ENCODE data around the gene ETV3. TPM values are rescaled to one million over a fixed set of nuclear protein-coding genes. Genes with fewer than 3 reads are reported as not detected.

Gene ETV3
- total and polyA plus RNA-seq, 4 donors = 12.0 to 15.5 (median 13.2) TPM

DNA sequence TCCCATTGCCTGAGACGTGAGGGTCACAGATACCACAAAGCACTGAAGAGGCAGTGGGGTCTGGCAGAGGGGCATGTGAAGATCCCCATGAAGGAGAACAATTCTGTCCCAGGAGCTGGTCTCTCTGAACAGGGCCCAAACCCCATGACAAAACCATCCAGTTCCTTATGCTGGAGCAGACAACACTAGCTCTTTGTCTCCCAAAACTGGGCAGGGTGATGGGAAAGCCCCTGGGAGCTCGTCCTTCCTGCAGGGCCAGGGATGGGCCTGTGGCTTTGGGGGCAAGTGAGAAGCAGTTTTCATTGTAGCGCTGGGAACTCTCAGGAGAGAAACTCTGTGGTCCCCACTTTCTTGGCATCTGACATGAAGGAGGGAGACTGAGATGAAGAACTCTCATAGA lies 47.4 kb downstream of the ETV3 start:
- H3K4me1 ChIP-seq (ENCODE audit: control insufficient read depth, insufficient read depth, low read length) = peaks cover 27% of the 10 kb centered on the region
- H3K9me3 ChIP-seq (ENCODE audit: control insufficient read depth, insufficient read depth, low read length) = no peaks in the 10 kb centered on the region
- no peak overlapping the region for H3K4me3 ChIP-seq (ENCODE audit: low read depth, low read length)
- H3K27ac ChIP-seq (ENCODE audit: low read depth, low read length) = no peak overlapping the region
- DNase-seq (ENCODE audit: low read depth in 4 of 6, low spot score in 6 of 6) = no peak
- H3K36me3 ChIP-seq (ENCODE audit: control insufficient read depth, insufficient read depth, low read length) = no peaks in the 10 kb centered on the region
- 60% methylated on average over 2 of the region's 3 CpGs for WGBS (ENCODE audit: insufficient coverage)
- no peaks in the 10 kb centered on the region for H3K27me3 ChIP-seq (ENCODE audit: control insufficient read depth, insufficient read depth, low read length)

DNA sequence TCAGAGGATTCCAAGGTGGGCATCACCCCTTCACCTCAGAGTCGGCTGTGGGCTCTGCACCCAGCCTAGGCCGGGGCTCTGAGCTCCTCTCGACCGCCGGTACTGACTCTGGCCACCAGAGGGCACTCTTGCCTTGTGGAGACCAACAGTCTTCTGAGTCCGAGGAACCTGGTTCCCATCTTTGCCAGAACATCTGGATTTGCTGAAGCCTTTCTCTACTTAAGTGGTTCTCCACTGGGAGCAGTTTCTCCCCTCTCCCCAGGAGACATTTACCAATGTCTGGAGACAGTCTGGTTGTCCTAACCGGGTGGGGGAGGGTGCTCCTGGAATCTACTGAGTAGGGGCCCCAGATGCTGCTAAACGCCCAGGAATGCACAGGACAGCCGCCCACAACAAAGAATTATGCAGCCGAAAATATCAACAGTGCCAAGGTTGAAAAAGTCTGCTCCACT lies 48.0 kb downstream of the ETV3 start:
- 13% methylated on average over 9 of the region's 10 CpGs for WGBS (ENCODE audit: insufficient coverage)
- peak; percentile 59 to 93 (median 74) for DNase-seq (ENCODE audit: low read depth in 4 of 6, low spot score in 6 of 6)
- peaks cover 27% of the 10 kb centered on the region for H3K4me1 ChIP-seq (ENCODE audit: control insufficient read depth, insufficient read depth, low read length)
- H3K27ac ChIP-seq (ENCODE audit: low read depth, low read length) = no peak overlapping the region
- H3K9me3 ChIP-seq (ENCODE audit: control insufficient read depth, insufficient read depth, low read length) = no peaks in the 10 kb centered on the region
- H3K36me3 ChIP-seq (ENCODE audit: control insufficient read depth, insufficient read depth, low read length) = no peaks in the 10 kb centered on the region
- no peaks in the 10 kb centered on the region for H3K27me3 ChIP-seq (ENCODE audit: control insufficient read depth, insufficient read depth, low read length)
- H3K4me3 ChIP-seq (ENCODE audit: low read depth, low read length) = no peak overlapping the region

GRCh38 chr1:157089789-157090188 lies 48.4 kb downstream of the ETV3 start:
- H3K4me3 ChIP-seq (ENCODE audit: low read depth, low read length) = no peak overlapping the region
- no peak overlapping the region for H3K27ac ChIP-seq (ENCODE audit: low read depth, low read length)
- no peaks in the 10 kb centered on the region for H3K9me3 ChIP-seq (ENCODE audit: control insufficient read depth, insufficient read depth, low read length)
- peaks cover 27% of the 10 kb centered on the region for H3K4me1 ChIP-seq (ENCODE audit: control insufficient read depth, insufficient read depth, low read length)
- no peaks in the 10 kb centered on the region for H3K27me3 ChIP-seq (ENCODE audit: control insufficient read depth, insufficient read depth, low read length)
- H3K36me3 ChIP-seq (ENCODE audit: control insufficient read depth, insufficient read depth, low read length) = no peaks in the 10 kb centered on the region
- no peak for DNase-seq (ENCODE audit: low read depth in 4 of 6, low spot score in 6 of 6)
- 91% methylated on average over 7 of the region's 9 CpGs for WGBS (ENCODE audit: insufficient coverage)

- no peaks in the 10 kb centered on the region for H3K27me3 ChIP-seq (ENCODE audit: control insufficient read depth, insufficient read depth, low read length)
- H3K27ac ChIP-seq (ENCODE audit: low read depth, low read length) = no peak overlapping the region
- DNase-seq (ENCODE audit: low read depth in 4 of 6, low spot score in 6 of 6) = no peak
- no peaks in the 10 kb centered on the region for H3K9me3 ChIP-seq (ENCODE audit: control insufficient read depth, insufficient read depth, low read length)
- H3K4me3 ChIP-seq (ENCODE audit: low read depth, low read length) = no peak overlapping the region
- H3K4me1 ChIP-seq (ENCODE audit: control insufficient read depth, insufficient read depth, low read length) = peaks cover 24% of the 10 kb centered on the region
- H3K36me3 ChIP-seq (ENCODE audit: control insufficient read depth, insufficient read depth, low read length) = no peaks in the 10 kb centered on the region
These were observed 49.6 kb downstream of the ETV3 start for GRCh38 chr1:157088607-157089006.

GRCh38 chr1:157087030-157087429 lies 51.2 kb downstream of the ETV3 start:
- 86% methylated on average over 3 of the region's 5 CpGs for WGBS (ENCODE audit: insufficient coverage)
- H3K27ac ChIP-seq (ENCODE audit: low read depth, low read length) = no peak overlapping the region
- DNase-seq (ENCODE audit: low read depth in 4 of 6, low spot score in 6 of 6) = no peak

DNA sequence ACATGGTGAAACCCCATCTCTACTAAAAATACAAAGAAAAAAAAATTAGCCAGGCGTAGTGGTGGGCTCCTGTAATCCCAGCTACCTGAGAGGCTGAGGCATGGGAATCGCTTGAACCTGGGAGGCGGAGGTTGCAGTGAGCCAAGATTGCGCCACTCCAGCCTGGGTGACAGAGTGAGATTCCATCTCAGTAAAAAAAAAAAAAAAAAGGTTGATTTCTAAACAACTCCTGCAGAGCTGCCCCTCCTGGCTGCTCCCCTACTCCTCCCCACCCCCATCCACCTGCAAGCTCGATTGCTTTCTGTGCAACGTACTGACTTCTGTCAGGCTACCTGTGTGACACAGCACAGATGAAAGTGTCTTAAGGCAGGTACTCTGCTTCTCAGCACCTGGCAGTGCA lies 51.9 kb downstream of the ETV3 start:
- Histone ChIP-seq H3K27me3 (ENCODE audit: control insufficient read depth, insufficient read depth, low read length) (no peaks in the 10 kb centered on the region), H3K36me3 (ENCODE audit: control insufficient read depth, insufficient read depth, low read length) (no peaks in the 10 kb centered on the region), H3K4me1 (ENCODE audit: control insufficient read depth, insufficient read depth, low read length) (peaks cover 9% of the 10 kb centered on the region), H3K27ac (ENCODE audit: low read depth, low read length) (no peak overlapping the region), H3K4me3 (ENCODE audit: low read depth, low read length) (no peak overlapping the region), H3K9me3 (ENCODE audit: control insufficient read depth, insufficient read depth, low read length) (no peaks in the 10 kb centered on the region)
- WGBS (ENCODE audit: insufficient coverage) = 72% methylated on average over 6 of the region's 6 CpGs
- DNase-seq (ENCODE audit: low read depth in 4 of 6, low spot score in 6 of 6) = no peak

More at GRCh38 chr1:157087030-157087429, 51.2 kb downstream of the ETV3 start:
- H3K4me1 ChIP-seq (ENCODE audit: control insufficient read depth, insufficient read depth, low read length) = peaks cover 14% of the 10 kb centered on the region
- no peaks in the 10 kb centered on the region for H3K27me3 ChIP-seq (ENCODE audit: control insufficient read depth, insufficient read depth, low read length)
- no peak overlapping the region for H3K4me3 ChIP-seq (ENCODE audit: low read depth, low read length)
- no peaks in the 10 kb centered on the region for H3K36me3 ChIP-seq (ENCODE audit: control insufficient read depth, insufficient read depth, low read length)
- H3K9me3 ChIP-seq (ENCODE audit: control insufficient read depth, insufficient read depth, low read length) = no peaks in the 10 kb centered on the region

GRCh38 chr1:157085421-157085820 lies 52.8 kb downstream of the ETV3 start:
- H3K27me3 ChIP-seq (ENCODE audit: control insufficient read depth, insufficient read depth, low read length) = no peaks in the 10 kb centered on the region
- no peaks in the 10 kb centered on the region for H3K9me3 ChIP-seq (ENCODE audit: control insufficient read depth, insufficient read depth, low read length)

DNA sequence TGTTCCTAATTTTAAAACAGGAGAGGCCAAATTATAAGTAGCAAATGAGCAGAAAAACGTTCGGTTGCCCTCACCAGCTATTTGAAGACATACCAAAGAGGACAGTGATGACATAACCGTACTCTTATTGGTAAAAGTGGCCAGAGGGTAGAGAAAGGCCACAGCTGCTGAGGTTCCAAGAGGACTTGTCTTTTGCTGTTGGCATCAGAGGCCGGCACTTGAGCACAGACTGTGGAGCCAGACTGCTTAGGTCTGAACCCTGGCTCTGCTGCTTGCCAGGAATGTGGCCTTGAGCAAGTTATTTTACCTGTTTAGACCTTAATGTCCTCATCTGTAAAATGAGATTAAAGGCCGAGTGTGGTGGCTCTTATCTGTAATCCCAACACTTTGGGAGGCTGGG lies 53.5 kb downstream of the ETV3 start:
- WGBS (ENCODE audit: insufficient coverage) = 77% methylated on average over 3 of the region's 5 CpGs

More at GRCh38 chr1:157085421-157085820, 52.8 kb downstream of the ETV3 start:
- no peak overlapping the region for H3K4me3 ChIP-seq (ENCODE audit: low read depth, low read length)
- DNase-seq (ENCODE audit: low read depth in 4 of 6, low spot score in 6 of 6) = no peak
- H3K36me3 ChIP-seq (ENCODE audit: control insufficient read depth, insufficient read depth, low read length) = no peaks in the 10 kb centered on the region
- no CpG with 5 or more reads among the region's 5 CpGs for WGBS (ENCODE audit: insufficient coverage)
- H3K4me1 ChIP-seq (ENCODE audit: control insufficient read depth, insufficient read depth, low read length) = peaks cover 5% of the 10 kb centered on the region
- H3K27ac ChIP-seq (ENCODE audit: low read depth, low read length) = no peak overlapping the region

DNA sequence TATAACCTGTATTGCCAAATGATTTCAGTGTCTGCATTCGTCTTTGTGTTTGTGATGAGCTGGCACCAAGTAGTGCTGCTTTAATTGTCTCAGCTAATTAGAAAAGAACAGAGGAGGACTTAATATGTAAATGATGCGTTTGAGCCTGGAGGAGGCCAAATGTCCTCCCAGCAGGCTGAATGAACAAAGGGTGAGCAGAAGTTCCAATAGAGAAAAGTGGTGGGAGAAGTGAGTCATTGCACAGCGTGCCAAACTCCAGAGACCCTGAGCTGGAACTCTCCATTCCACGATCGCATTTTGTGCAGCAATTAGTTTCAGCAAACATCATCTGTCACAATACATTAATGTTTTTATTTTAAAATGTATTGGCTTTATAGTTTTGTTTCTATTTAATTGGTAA lies 56.5 kb downstream of the ETV3 start:
- H3K4me3 ChIP-seq (ENCODE audit: low read depth, low read length) = no peak overlapping the region
- no peaks in the 10 kb centered on the region for H3K9me3 ChIP-seq (ENCODE audit: control insufficient read depth, insufficient read depth, low read length)
- H3K36me3 ChIP-seq (ENCODE audit: control insufficient read depth, insufficient read depth, low read length) = no peaks in the 10 kb centered on the region
- WGBS (ENCODE audit: insufficient coverage) = 11% methylated on average over 2 of the region's 5 CpGs
- DNase-seq (ENCODE audit: low read depth in 4 of 6, low spot score in 6 of 6) = peak in 2 of 6 donors; percentile 59 to 92
- no peak overlapping the region for H3K27ac ChIP-seq (ENCODE audit: low read depth, low read length)
- no peaks in the 10 kb centered on the region for H3K4me1 ChIP-seq (ENCODE audit: control insufficient read depth, insufficient read depth, low read length)
- H3K27me3 ChIP-seq (ENCODE audit: control insufficient read depth, insufficient read depth, low read length) = no peaks in the 10 kb centered on the region

More for the DNA sequence above, 53.5 kb downstream of the ETV3 start:
- no peaks in the 10 kb centered on the region for H3K36me3 ChIP-seq (ENCODE audit: control insufficient read depth, insufficient read depth, low read length)
- H3K4me1 ChIP-seq (ENCODE audit: control insufficient read depth, insufficient read depth, low read length) = no peaks in the 10 kb centered on the region
- H3K27me3 ChIP-seq (ENCODE audit: control insufficient read depth, insufficient read depth, low read length) = no peaks in the 10 kb centered on the region
- H3K27ac ChIP-seq (ENCODE audit: low read depth, low read length) = no peak overlapping the region
- no peak for DNase-seq (ENCODE audit: low read depth in 4 of 6, low spot score in 6 of 6)
- H3K9me3 ChIP-seq (ENCODE audit: control insufficient read depth, insufficient read depth, low read length) = no peaks in the 10 kb centered on the region
- H3K4me3 ChIP-seq (ENCODE audit: low read depth, low read length) = no peak overlapping the region

DNA sequence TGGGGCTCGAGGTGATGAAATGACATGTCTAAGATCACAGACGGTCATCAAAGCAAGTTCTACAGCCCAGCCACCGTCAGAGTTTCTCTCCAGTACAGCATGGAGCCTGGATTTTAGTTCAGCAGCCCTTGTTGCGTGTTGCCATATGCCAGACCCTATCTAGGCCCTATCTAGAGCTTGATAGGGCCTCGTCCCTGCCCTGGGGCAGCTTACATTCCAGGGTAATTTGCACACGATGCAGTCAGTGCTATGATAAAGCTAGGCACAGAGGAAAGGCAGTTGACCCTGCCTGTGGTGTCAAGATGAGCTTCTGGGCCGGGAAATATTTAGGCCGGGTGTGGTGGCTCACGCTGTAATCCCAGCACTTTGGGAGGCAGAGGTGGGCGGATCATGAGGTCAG lies 57.5 kb downstream of the ETV3 start:
- Histone ChIP-seq H3K36me3 (ENCODE audit: control insufficient read depth, insufficient read depth, low read length) (no peaks in the 10 kb centered on the region), H3K27ac (ENCODE audit: low read depth, low read length) (no peak overlapping the region), H3K4me1 (ENCODE audit: control insufficient read depth, insufficient read depth, low read length) (no peaks in the 10 kb centered on the region), H3K4me3 (ENCODE audit: low read depth, low read length) (no peak overlapping the region), H3K27me3 (ENCODE audit: control insufficient read depth, insufficient read depth, low read length) (no peaks in the 10 kb centered on the region), H3K9me3 (ENCODE audit: control insufficient read depth, insufficient read depth, low read length) (no peaks in the 10 kb centered on the region)
- WGBS (ENCODE audit: insufficient coverage) = 96% methylated on average over 9 of the region's 10 CpGs
- DNase-seq (ENCODE audit: low read depth in 4 of 6, low spot score in 6 of 6) = no peak

Measured in spinal cord (tissue), 10 donors.